H1 (cell line): ENCODE data around the gene LHFPL2. TPM values are rescaled to one million over a fixed set of nuclear protein-coding genes. Genes with fewer than 3 reads are reported as not detected.

Experiments used
- CTCF ChIA-PET: fragments of 300-600 bp; sonication (Branson Sonifier 250); formaldehyde crosslinking; loops from one replicate; lab custom pipeline; 2021; ENCODE audit not compliant: partially characterized antibody; lab: Charles Lee
- POLR2A ChIA-PET: fragments of 300-600 bp; sonication (Branson Sonifier 250); formaldehyde crosslinking; loops from one replicate; lab custom pipeline; 2021; ENCODE audit warnings: inconsistent platforms; ENCODE audit not compliant: partially characterized antibody; lab: Charles Lee
- DNase-seq, 2 experiments: peaks; one replicate each; pipeline versions ENCODE4 v3.0.0 to v3.0.0-alpha.2; 2010 to 2022; ENCODE audit warnings: low spot score in 2 of 2, low read depth in 1 of 2, mixed read lengths in 1 of 2
- FAIRE-seq: peaks from 2 replicates; lab custom pipeline; 2011; peaks lifted over from hg19 to GRCh38; lab: Jason Lieb, UNC
- H2AFZ ChIP-seq: 2 replicates; pipeline ENCODE4 v1.8.1; 2012; ENCODE audit warnings: low read length, inconsistent platforms
- H2AK5ac ChIP-seq: 2 replicates; pipeline ENCODE4 v1.6.1; 2013; ENCODE audit warnings: low read depth, low read length
- H2BK120ac ChIP-seq: replicated peaks from 2 replicates; pipeline ENCODE3; 2013; ENCODE audit warnings: low read depth, low read length, inconsistent platforms
- H2BK12ac ChIP-seq: 2 replicates; pipeline ENCODE4 v1.6.1; 2013; ENCODE audit warnings: low read depth, low read length
- H2BK15ac ChIP-seq: 2 replicates; pipeline ENCODE4 v1.6.1; 2013; ENCODE audit warnings: low read length
- H2BK20ac ChIP-seq: 2 replicates; pipeline ENCODE4 v1.6.1; 2013; ENCODE audit warnings: low read length
- H2BK5ac ChIP-seq: 2 replicates; pipeline ENCODE4 v1.6.1; 2013; ENCODE audit warnings: low read depth, low read length
- H3K14ac ChIP-seq: 2 replicates; pipeline ENCODE4 v1.6.1; 2013; ENCODE audit warnings: inconsistent platforms; ENCODE audit not compliant: insufficient read length
- H3K18ac ChIP-seq: 2 replicates; pipeline ENCODE4 v1.6.1; 2013; ENCODE audit warnings: low read length; ENCODE audit errors: extremely low read depth
- H3K23ac ChIP-seq: 2 replicates; pipeline ENCODE4 v1.6.1; 2013; ENCODE audit warnings: inconsistent platforms; ENCODE audit not compliant: insufficient read length
- H3K23me2 ChIP-seq: 2 replicates; pipeline ENCODE4 v1.6.1; 2013; ENCODE audit warnings: low read depth, low read length
- H3K27ac ChIP-seq: 2 replicates; pipeline ENCODE4 v1.6.1; 2011; ENCODE audit warnings: low read depth, low read length, inconsistent platforms
- H3K27me3 ChIP-seq, 4 experiments: replicated peaks in 1 of 4; 1 replicate in 1 of 4; 2 replicates in 3 of 4; pipeline versions ENCODE4 v1.6.1 to v1.8.1; 2011 to 2013; ENCODE audit warnings: low read length in 3 of 4, mild to moderate bottlenecking in 3 of 4, inconsistent platforms in 2 of 4, mixed read lengths in 2 of 4, moderate library complexity in 1 of 4; ENCODE audit not compliant: control insufficient read depth in 3 of 4, insufficient read depth in 3 of 4; ENCODE audit errors: extremely low read depth in 1 of 4
- H3K36me3 ChIP-seq, 4 experiments: 2 replicates each; pipeline versions ENCODE4 v1.6.1 to v1.8.1; 2011 to 2013; ENCODE audit warnings: mild to moderate bottlenecking in 4 of 4, low read length in 3 of 4, moderate library complexity in 2 of 4, control low read depth in 1 of 4, inconsistent platforms in 1 of 4; ENCODE audit not compliant: insufficient read depth in 4 of 4, control insufficient read depth in 2 of 4
- H3K4ac ChIP-seq: replicated peaks from 2 replicates; pipeline ENCODE3; 2013; ENCODE audit warnings: low read length, low read depth, mixed read lengths, inconsistent platforms; ENCODE audit not compliant: insufficient read length
- H3K4me1 ChIP-seq, 4 experiments: replicated peaks in 1 of 4; 1 replicate in 1 of 4; 2 replicates in 3 of 4; pipeline versions ENCODE4 v1.6.1 to v1.8.1; 2011 to 2013; ENCODE audit warnings: low read length in 3 of 4, inconsistent platforms in 2 of 4, mixed read lengths in 1 of 4; ENCODE audit not compliant: insufficient read depth in 4 of 4, control insufficient read depth in 3 of 4
- H3K4me2 ChIP-seq, 2 experiments: 2 replicates each; pipeline versions ENCODE4 v1.6.1 to v1.8.1; 2011 to 2013; ENCODE audit warnings: low read depth in 2 of 2, low read length in 2 of 2, control low read depth in 1 of 2, inconsistent platforms in 1 of 2, mild to moderate bottlenecking in 1 of 2; ENCODE audit not compliant: insufficient read depth in 1 of 2
- H3K4me3 ChIP-seq, 4 experiments: fragments of 200-600, 300-600 bp in 1 of 4; sonication (generic), shearing (Covaris generic), sonication (Bioruptor Twin) in 1 of 4; 2 replicates each; pipeline versions ENCODE4 v1.5.1 to v1.8.1; 2011 to 2016; ENCODE audit warnings: low read length in 4 of 4, low read depth in 3 of 4, control low read depth in 2 of 4, inconsistent platforms in 2 of 4, mild to moderate bottlenecking in 2 of 4, mixed read lengths in 1 of 4, moderate library complexity in 1 of 4; ENCODE audit not compliant: insufficient read depth in 2 of 4; ENCODE audit errors: extremely low read depth in 1 of 4
- H3K56ac ChIP-seq: replicated peaks from 2 replicates; pipeline ENCODE3; 2013; ENCODE audit warnings: low read depth, mild to moderate bottlenecking, mixed read lengths, low read length, inconsistent platforms; ENCODE audit not compliant: insufficient read length
- H3K79me1 ChIP-seq: 2 replicates; pipeline ENCODE4 v1.6.1; 2013; ENCODE audit warnings: low read depth, low read length, control low read depth
- H3K79me2 ChIP-seq, 2 experiments: 2 replicates each; pipeline versions ENCODE4 v1.6.1 to v1.8.1; 2012 to 2013; ENCODE audit warnings: low read length in 2 of 2, mild to moderate bottlenecking in 2 of 2, inconsistent platforms in 1 of 2; ENCODE audit not compliant: insufficient read depth in 2 of 2, control insufficient read depth in 1 of 2
- H3K9ac ChIP-seq, 4 experiments: replicated peaks in 1 of 4; 1 replicate in 1 of 4; 2 replicates in 3 of 4; pipeline versions ENCODE4 v1.6.1 to v1.8.1; 2011 to 2013; ENCODE audit warnings: low read depth in 3 of 4, low read length in 3 of 4, control low read depth in 2 of 4, mild to moderate bottlenecking in 2 of 4, moderate library complexity in 2 of 4, inconsistent platforms in 1 of 4; ENCODE audit errors: extremely low read depth in 1 of 4
- H3K9me3 ChIP-seq, 2 experiments: 2 replicates each; pipeline versions ENCODE4 v1.6.1 to v1.8.1; 2012 to 2013; ENCODE audit warnings: mild to moderate bottlenecking in 2 of 2, moderate library complexity in 2 of 2, control low read depth in 1 of 2, inconsistent platforms in 1 of 2, low read depth in 1 of 2, low read length in 1 of 2, mixed read lengths in 1 of 2; ENCODE audit not compliant: insufficient read depth in 2 of 2
- H4K20me1 ChIP-seq, 2 experiments: replicated peaks in 1 of 2; 2 replicates each; pipeline versions ENCODE3 to v1.8.1; 2011 to 2013; ENCODE audit warnings: inconsistent platforms in 2 of 2, low read length in 2 of 2, mild to moderate bottlenecking in 1 of 2; ENCODE audit not compliant: insufficient read depth in 2 of 2, control insufficient read depth in 1 of 2
- H4K5ac ChIP-seq: 2 replicates; pipeline ENCODE4 v1.6.1; 2013; ENCODE audit warnings: low read length, low read depth, mixed read lengths, inconsistent platforms; ENCODE audit not compliant: insufficient read length
- H4K8ac ChIP-seq: 2 replicates; pipeline ENCODE4 v1.8.0; 2013; ENCODE audit warnings: mild to moderate bottlenecking, moderate library complexity, low read length, inconsistent platforms; ENCODE audit not compliant: insufficient read depth; ENCODE audit errors: extremely low read depth
- H4K91ac ChIP-seq: replicated peaks from 2 replicates; pipeline ENCODE3; 2013; ENCODE audit warnings: low read length, mixed read lengths, inconsistent platforms; ENCODE audit not compliant: insufficient read length
- EP300 ChIP-seq, 2 experiments: IDR thresholded peaks; 1 replicate in 1 of 2; 2 replicates in 1 of 2; pipeline ENCODE4 v1.6.1; 2011 to 2012; ENCODE audit warnings: low read depth in 2 of 2, low read length in 2 of 2, mild to moderate bottlenecking in 2 of 2, borderline replicate concordance in 1 of 2, inconsistent platforms in 1 of 2, moderate library complexity in 1 of 2
- HDAC2 ChIP-seq, 2 experiments: fragments of 300-600 bp in 1 of 2; sonication (generic) in 1 of 2; IDR thresholded peaks; 2 replicates each; pipeline ENCODE4 v1.6.1; 2011 to 2012; ENCODE audit warnings: low read depth in 2 of 2, low read length in 2 of 2, mild to moderate bottlenecking in 2 of 2, moderate library complexity in 2 of 2, borderline replicate concordance in 1 of 2, inconsistent platforms in 1 of 2
- POLR2AphosphoS5 ChIP-seq: IDR thresholded peaks from 2 replicates; pipeline ENCODE4 v1.6.1; 2011; ENCODE audit warnings: low read depth, low read length
- SAP30 ChIP-seq: fragments of 300-600 bp; sonication (generic); IDR thresholded peaks from 2 replicates; pipeline ENCODE4 v1.7.1; 2012; ENCODE audit warnings: low read length, moderate library complexity, mild to moderate bottlenecking, inconsistent platforms; ENCODE audit not compliant: insufficient read depth, insufficient replicate concordance
- SIRT6 ChIP-seq: IDR thresholded peaks from one replicate; pipeline ENCODE4 v1.7.1; 2012; ENCODE audit warnings: low read length, inconsistent platforms
- TCF12 ChIP-seq: IDR thresholded peaks from 2 replicates; pipeline ENCODE4 v1.6.1; 2011; ENCODE audit warnings: low read depth, mild to moderate bottlenecking, low read length
- TEAD4 ChIP-seq: IDR thresholded peaks from 2 replicates; pipeline ENCODE4 v1.6.1; 2012; ENCODE audit warnings: low read depth, low read length, inconsistent platforms, mixed read lengths
- WGBS, 2 experiments: shearing (Covaris generic) in 1 of 2; methylation state at CpG; one replicate each; pipeline versions ENCODE4 v1.1.6 to v1.1.7; 2013 to 2015; ENCODE audit warnings: low lambda C conversion rate in 2 of 2, mixed read lengths in 2 of 2, inconsistent platforms in 1 of 2, low coverage in 1 of 2, missing lambda C conversion rate in 1 of 2; ENCODE audit not compliant: insufficient replicate concordance in 2 of 2, insufficient coverage in 1 of 2, insufficient read length in 1 of 2; ENCODE audit errors: extremely low coverage in 1 of 2, missing lambda C conversion rate in 1 of 2; 5-methylcytosine and 5-hydroxymethylcytosine counted together
- polyA plus RNA-seq, 7 experiments: library from polyadenylated mRNA; depleted of rRNA in 3 of 7; stranded (reverse) in 5 of 7; unstranded in 2 of 7; fragments of >200 nt in 5 of 7; fragments of 200-250 nt in 2 of 7; gene quantifications; 1 replicate in 5 of 7; 2 replicates in 1 of 7; 4 replicates in 1 of 7; pipeline versions ENCODE4 v1.2.1 to v1.2.3, GENCODE V29; 2011 to 2013; ENCODE audit warnings: missing spikeins in 2 of 7, mixed read lengths in 2 of 7
- total RNA-seq: library from RNA; stranded (reverse); fragmentation: NEBNext Ultra II Directional; extraction: Animal tissue kit (Norgen Biotek cat#: 25700); gene quantifications from 2 replicates; pipeline ENCODE4 v1.2.1, GENCODE V29; 2021
- TF ChIP-seq, protein P1 (sequence below): IDR thresholded peaks from 2 replicates; pipeline ENCODE4 v1.6.1; 2011; ENCODE audit warnings: low read depth, mild to moderate bottlenecking, low read length; ENCODE audit not compliant: insufficient read depth

LHFPL2 gene
- total and polyA plus RNA-seq, 2 of the 8 experiments (the other 6 are each of a cell fraction or from before 2014, with no cell fraction given) = 9.6 to 43.0 TPM

DNA sequence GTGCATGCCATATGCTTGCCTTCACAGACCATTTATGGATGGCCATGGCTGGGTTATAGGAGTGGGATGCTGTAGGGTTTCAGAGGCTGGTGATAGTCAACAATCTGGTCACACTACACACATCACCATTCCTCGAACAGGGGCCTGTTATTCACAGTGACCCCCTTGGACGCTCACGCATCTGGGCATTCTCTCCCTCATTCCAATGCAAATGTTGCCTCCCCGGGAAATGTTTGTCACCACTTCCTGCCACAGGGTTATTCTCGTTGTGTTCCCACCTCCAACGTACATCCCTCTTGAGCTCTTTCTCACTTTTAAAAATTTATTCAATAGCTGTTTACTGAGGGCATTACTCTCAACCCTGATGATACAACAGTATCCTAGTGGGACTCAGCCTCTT, 152.8 kb downstream of the LHFPL2 start:
- Histone ChIP-seq H2AFZ (no peak overlapping the region), H4K20me1 (peaks cover 1 to 6% of the 10 kb centered on the region in 2 experiments), H4K8ac (no peak overlapping the region), H4K91ac (peak overlapping the region; percentile 92), H3K36me3 (no peaks in the 10 kb centered on the region), H3K27me3 (no peaks in the 10 kb centered on the region; a peak in 1 of 7 replicates), H3K18ac (peak overlapping the region; percentile 56; the same call in 1 of the 2 replicates), H2BK120ac (peak overlapping the region; percentile 73), H2BK12ac (peak overlapping the region; percentile 69), H3K4ac (no peak overlapping the region), H4K5ac (no peak overlapping the region), H3K4me2 (peak overlapping the region; percentile 26 to 48), H3K56ac (no peak overlapping the region), H3K9me3 (no peaks in the 10 kb centered on the region), H3K27ac (peak overlapping the region; percentile 42; the same call in 1 of the 2 replicates), H3K79me2 (peaks cover 4 to 61% of the 10 kb centered on the region in 2 experiments), H3K4me1 (peaks cover 10 to 23% (median 16%) of the 10 kb centered on the region in 4 experiments), H2AK5ac (peak overlapping the region; percentile 58; the same call in 1 of the 2 replicates), H3K14ac (no peak overlapping the region), H2BK20ac (peak overlapping the region; percentile 24; the same call in 1 of the 2 replicates), H2BK5ac (peak overlapping the region; percentile 63; the same call in 1 of the 2 replicates), H2BK15ac (no peak overlapping the region), H3K9ac (no peak overlapping the region), H3K79me1 (peaks cover 20% of the 10 kb centered on the region), H3K23ac (no peak overlapping the region), H3K23me2 (no peaks in the 10 kb centered on the region; the same call in 1 of the 2 replicates), H3K4me3 (peak overlapping the region in 1 of 4 experiments; percentile 13; a peak in 1 of 8 replicates)
- 17% methylated on average over 6 of the region's 6 CpGs; no CpG with 5 or more reads in 1 of the 2 experiments for WGBS, 2 experiments
- ChIA-PET CTCF (interaction anchor here (1.0 to 1.8 kb wide), 6 partner anchors 9 to 175 kb away, joined by 3 to 10 read pairs (median 4); no protein-coding TSS in a partner anchor), POLR2A (interaction anchor here (1.1 to 2.0 kb wide), 2 partner anchors 9 to 13 kb away, joined by 4 to 7 read pairs; no protein-coding TSS in a partner anchor)
- FAIRE-seq (peak; percentile 52), DNase-seq (peak in 1 of 2 experiments; percentile 48)
- peak; percentile 70; the same call in 1 of the 2 replicates for TF ChIP-seq TCF12
- no peak for TF ChIP-seq HDAC2 (IDR thresholded peaks at IDR 0.05; ENCODE audit: borderline replicate concordance in 1 of 2, low read depth in 2 of 2, low read length in 2 of 2)
- TF ChIP-seq POLR2AphosphoS5 = no peak
- TF ChIP-seq, protein P1, sequence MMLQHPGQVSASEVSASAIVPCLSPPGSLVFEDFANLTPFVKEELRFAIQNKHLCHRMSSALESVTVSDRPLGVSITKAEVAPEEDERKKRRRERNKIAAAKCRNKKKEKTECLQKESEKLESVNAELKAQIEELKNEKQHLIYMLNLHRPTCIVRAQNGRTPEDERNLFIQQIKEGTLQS = no peak
- peak; percentile 80 for TF ChIP-seq TEAD4
- 0 out of 3 replicates have a peak, but pooled peaks of 1 of the 2 experiments have one; percentile 29 for TF ChIP-seq EP300 (IDR thresholded peaks at IDR 0.05; ENCODE audit: borderline replicate concordance in 1 of 2, low read depth in 2 of 2, low read length in 2 of 2)
- TF ChIP-seq SIRT6 = no peak
- TF ChIP-seq SAP30 = no peak
